Suppressor macrophage (primary cell): ENCODE results near the gene CHL1.

Experiments
- DNase-seq, 4 experiments: peaks; one replicate each; pipeline ENCODE4 v3.0.0-alpha.2; 2020 to 2022

Gene CHL1

GRCh38 chr3:279325-279724 is 82.8 kb downstream of the CHL1 start:
- no peak for DNase-seq

- DNase-seq: no peak
Measured at GRCh38 chr3:280681-281080, 84.1 kb downstream of the CHL1 start.

- no peak for DNase-seq
Measured at GRCh38 chr3:284322-284721, 87.8 kb downstream of the CHL1 start.

- no peak for DNase-seq
Measured at GRCh38 chr3:288417-288816, 91.9 kb downstream of the CHL1 start.

- no peak for DNase-seq
Measured at GRCh38 chr3:291028-291427, 94.5 kb downstream of the CHL1 start.

- no peak for DNase-seq
Measured at GRCh38 chr3:291646-292436, 95.3 kb downstream of the CHL1 start.

GRCh38 chr3:294096-294495 is 97.5 kb downstream of the CHL1 start:
- no peak for DNase-seq

GRCh38 chr3:294581-294980 is 98.0 kb downstream of the CHL1 start:
- no peak for DNase-seq

GRCh38 chr3:295166-295565 is 98.6 kb downstream of the CHL1 start:
- no peak for DNase-seq

GRCh38 chr3:297585-297984 is 101.0 kb downstream of the CHL1 start:
- no peak for DNase-seq

GRCh38 chr3:299590-300301 is 103.2 kb downstream of the CHL1 start:
- DNase-seq: no peak

- no peak for DNase-seq
Measured at GRCh38 chr3:307182-307581, 110.6 kb downstream of the CHL1 start.

- no peak for DNase-seq
Measured at GRCh38 chr3:308597-309321, 112.2 kb downstream of the CHL1 start.

GRCh38 chr3:312160-312733 is 115.7 kb downstream of the CHL1 start:
- DNase-seq: no peak

GRCh38 chr3:312911-313310 is 116.3 kb downstream of the CHL1 start:
- DNase-seq: no peak

GRCh38 chr3:317012-317411 is 120.4 kb downstream of the CHL1 start:
- no peak for DNase-seq

GRCh38 chr3:318903-319302 is 122.3 kb downstream of the CHL1 start:
- no peak for DNase-seq

- DNase-seq: no peak
Measured at GRCh38 chr3:324423-324822, 127.9 kb downstream of the CHL1 start.

GRCh38 chr3:325495-325894 is 128.9 kb downstream of the CHL1 start:
- no peak for DNase-seq

GRCh38 chr3:330494-331115 is 134.0 kb downstream of the CHL1 start:
- DNase-seq: no peak

GRCh38 chr3:331881-332280 is 135.3 kb downstream of the CHL1 start:
- no peak for DNase-seq

- DNase-seq: no peak
Measured at GRCh38 chr3:332701-333100, 136.1 kb downstream of the CHL1 start.

- no peak for DNase-seq
Measured at GRCh38 chr3:335240-335639, 138.7 kb downstream of the CHL1 start.
